Activated CD8-positive, alpha-beta memory T cell treated with anti-CD3 and anti-CD28 coated beads, Interleukin-2, amount 50 U/mL, for 48 hours (primary cell): Measurements from ENCODE around the gene METTL22.
"Not testable (repeated sequence)": the region's sequence is repeated elsewhere in the genome, so short reads cannot be mapped to it uniquely, and the experiment has no call there.

ENCODE experiments used
- DNase-seq: peaks from one replicate; pipeline ENCODE4 v3.0.0-alpha.2; 2020

The METTL22 gene

DNA sequence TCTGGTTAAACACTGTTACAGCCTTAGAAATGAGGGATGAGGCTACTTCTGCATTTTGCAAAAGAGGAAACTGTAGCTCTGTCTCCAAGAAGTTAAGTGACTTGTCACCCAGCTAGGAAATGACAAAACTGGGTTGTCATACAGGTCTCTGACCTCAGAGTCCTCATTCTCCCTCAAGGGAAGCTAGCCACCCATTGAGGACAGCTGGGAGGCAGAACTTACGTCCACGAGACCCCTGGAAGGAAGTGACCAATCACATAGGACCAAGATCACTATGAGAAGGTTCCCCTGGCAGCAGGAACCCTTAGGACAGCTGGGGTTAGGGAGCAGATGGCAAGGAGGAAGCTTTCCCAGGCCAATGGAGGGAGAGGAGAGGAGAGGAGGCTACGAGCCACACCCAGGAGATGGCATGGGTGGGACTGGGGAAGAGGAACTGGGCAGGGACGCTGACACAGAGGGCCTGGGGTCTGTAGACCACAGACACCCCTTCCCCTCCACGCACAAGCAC is 11.2 kb downstream of the METTL22 start:
- DNase-seq = no peak

- DNase-seq = no peak
Observed at GRCh38 chr16:8634991-8635736, 13.7 kb downstream of the METTL22 start.

DNA sequence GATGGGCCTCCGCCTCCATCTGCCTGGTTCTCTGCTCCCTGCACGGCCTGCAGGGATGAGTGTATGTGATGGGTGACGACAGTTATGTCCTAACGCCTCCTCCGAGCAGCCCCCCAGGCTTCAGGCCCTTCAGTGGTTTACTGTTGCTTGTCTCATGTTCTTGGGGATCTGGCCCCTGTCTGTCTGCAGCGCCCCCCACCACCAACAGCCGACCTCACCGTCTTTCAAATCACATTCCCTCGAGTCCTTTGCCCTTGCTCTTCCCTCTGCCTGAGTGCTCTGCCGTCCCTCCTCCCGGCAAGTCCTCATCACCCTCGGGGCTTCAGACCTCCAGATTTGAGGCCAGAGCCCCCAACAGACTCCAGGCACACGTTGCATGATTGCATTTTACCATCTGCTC is 18.2 kb downstream of the METTL22 start:
- DNase-seq = no peak

- no peak for DNase-seq
Observed at GRCh38 chr16:8641671-8642070, 20.2 kb downstream of the METTL22 start.

DNA sequence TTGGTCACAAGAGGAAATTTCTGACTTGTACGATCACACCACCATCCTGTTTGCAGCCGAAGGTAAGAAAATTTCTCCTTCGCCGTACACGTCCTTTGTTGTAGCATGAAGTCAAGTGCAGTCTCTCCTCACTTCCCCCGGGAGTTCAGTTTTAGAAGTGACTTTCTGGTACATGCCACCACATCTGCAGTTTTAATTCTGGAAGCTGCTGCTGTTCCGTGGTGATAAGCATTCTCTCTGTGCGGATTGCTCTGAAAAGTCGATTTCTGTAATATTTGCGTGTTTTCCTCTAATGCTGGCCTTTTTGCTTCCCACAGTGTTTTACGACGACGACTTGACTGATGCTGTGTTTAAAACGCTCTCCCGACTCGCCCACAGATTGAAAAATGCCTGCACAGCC is 20.6 kb downstream of the METTL22 start:
- no peak for DNase-seq

GRCh38 chr16:8644211-8645140 is 23.0 kb downstream of the METTL22 start:
- DNase-seq = no peak

DNA sequence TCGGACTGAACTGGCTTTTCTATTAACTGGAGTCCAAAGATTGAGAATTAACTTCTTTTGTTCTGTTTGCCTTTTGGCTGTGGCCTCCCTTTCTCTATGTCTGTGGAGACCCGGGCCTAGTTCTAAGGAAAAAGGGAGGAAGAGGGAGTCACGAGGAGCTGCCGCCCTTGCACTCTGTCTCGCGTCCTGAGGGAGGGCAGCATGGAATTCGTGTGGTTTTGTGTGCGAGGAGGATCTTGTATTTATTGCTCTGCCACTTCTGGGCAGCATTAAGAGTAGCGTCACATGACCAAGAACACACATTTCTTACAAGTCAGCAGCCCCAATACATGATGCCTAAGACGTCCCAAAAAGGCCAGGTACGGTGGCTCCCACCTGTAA is 23.6 kb downstream of the METTL22 start:
- DNase-seq = no peak

GRCh38 chr16:8645831-8646230 is 24.3 kb downstream of the METTL22 start:
- no peak for DNase-seq

DNA sequence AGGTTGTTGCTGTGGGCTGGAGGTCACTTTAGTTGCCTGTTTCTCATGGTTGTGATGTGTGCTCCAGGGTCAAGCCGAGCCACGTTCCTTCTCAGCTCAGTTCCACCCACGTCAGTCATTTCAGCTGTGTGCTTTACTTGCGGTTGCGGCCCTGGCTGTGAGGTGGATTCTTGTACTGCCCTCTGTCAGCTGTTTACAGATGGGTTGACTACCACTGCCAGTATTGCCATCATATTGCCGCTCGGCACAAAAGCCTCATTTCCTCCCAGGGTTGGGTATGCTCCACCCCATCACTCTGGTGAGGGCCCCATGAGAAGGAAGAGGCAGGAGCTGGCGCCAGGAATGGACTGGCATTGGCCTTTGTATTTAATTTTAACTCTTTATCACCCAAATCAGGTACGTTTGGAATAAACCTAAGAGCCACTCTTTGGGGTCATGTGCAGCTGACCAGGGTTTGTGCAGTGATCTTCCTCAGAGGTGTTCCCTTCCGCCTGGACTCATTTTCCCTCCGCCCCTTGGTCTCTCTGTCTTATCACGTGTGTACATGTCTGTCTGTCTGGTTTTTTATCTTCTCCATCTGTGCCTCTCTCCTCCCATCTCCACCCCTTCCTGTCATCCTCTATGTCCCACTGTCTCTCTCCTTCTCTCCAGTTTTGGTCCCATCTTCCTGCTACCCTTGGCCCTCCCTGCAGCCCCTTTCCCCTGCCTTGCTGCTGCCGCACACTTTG is 25.0 kb downstream of the METTL22 start:
- no peak for DNase-seq

DNA sequence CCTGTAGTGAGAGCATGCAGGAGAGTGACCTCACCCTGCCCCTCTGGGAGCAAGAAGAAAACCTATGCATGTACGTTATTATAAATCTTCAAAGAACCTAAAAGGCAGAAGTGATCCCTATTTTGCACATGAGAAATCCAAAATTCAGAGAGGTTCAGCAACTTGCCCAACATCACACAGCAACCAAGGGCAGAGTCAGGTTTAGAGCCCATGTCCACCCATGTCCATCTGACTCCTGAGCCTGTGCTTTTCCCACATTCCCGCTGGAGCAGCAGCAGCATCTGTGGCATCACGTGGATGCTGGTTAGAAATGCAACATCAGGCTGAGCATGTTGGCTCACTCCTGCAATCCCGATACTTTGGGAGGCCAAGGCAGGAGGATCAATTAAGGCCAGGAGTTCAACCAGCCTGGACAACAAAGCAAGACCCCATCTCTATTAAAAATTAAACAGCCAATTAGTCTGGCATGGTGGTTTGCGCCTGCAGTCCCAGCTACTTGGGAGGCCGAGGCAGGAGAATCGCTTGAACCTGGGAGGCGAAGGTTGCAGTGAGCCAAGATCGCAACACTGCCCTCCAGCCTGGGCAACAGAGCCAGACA is 26.3 kb downstream of the METTL22 start:
- DNase-seq = no peak

DNA sequence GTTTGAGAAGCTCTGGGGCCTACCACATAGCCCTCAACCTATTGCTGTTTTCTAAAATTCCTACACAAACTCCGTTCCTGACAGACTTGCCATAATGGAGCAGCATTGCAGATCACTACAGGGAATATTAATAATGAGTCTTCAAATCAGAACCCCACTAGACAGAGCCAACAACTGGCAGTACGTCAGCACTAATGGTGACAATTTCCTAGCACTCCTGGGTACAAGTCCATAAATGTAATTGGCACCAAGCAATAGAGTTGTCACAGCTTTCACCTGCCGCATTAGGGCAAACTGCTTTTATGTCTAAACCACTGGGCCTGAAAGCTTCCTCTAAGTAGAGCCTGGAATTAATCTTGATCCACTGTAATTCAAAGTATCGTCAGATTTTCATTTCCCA is 27.4 kb downstream of the METTL22 start:
- DNase-seq = no peak

DNA sequence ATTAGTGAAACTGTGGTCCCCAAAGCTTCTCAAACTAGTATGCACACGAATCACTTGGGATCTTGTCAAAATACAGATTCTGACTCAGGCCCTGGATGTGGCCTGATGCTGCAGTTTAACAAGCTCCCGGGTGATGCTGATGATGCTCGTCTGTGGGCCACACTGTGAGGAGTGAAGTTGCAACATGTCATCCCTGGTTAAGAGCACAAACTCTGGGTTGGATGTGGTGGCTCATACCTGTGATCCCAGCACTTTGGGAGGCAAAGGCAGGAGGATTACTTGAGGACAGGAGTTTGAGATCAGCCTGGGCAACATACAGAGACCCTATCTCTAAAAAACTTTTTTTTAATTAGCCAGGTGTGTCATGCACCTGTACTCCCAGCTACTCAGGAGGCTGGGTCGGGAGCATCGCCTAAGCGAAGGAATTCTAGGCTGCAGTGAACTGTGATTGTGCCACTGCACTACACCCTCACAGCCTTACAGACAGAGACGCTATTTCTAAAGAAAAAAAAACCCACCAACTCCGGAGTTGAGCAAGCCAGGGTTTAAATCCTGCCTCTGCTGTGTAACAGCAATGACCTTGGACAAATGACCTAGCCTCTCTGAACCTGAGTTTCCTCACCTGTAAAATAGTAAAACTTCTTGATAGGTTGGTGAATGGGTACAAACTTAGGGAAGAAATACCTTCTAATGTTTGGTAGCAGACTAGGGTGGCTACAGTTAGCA is 28.5 kb downstream of the METTL22 start:
- DNase-seq = no peak

DNA sequence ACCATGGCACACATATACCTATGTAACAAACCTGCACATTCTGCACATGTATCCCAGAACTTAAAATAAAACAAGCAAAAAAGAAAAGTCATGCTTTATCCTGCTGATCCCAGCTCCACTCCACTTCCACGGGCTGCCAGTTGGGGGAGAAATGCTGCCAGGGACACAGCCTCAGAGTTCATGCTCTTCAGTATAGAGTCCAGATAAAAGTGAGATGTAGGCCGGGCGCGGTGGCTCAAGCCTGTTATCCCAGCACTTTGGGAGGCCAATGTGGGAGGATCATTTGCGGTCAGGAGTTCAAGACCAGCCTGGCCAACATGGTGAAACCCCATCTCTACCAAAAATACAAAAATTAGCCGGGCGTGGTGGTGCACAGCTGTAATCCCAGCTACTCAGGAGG is 30.5 kb downstream of the METTL22 start:
- not testable (repeated sequence) for DNase-seq

GRCh38 chr16:8655184-8655717 is 33.8 kb downstream of the METTL22 start:
- peak; percentile 62 for DNase-seq

DNA sequence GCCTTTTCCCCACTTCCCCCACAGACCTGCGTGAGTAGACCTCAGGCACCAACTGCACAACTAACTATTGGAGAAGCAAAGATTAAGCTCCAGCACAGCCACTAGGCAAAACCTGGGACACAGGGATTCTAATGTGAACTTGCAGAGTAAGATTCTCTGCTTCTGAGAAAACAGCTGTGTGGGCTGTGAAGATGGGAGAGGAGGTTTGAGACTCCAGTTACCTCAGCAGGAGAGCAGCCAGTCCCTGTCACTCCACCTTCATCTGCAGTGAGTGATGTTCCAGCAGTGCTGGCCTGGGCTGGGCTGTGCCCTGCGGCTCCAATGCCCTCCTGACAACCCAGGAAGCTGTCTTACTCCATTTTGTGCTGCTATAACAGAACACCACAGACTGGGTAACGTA is 34.9 kb downstream of the METTL22 start:
- DNase-seq = no peak

GRCh38 chr16:8660841-8661301 is 39.4 kb downstream of the METTL22 start:
- DNase-seq = peak; percentile 77

DNA sequence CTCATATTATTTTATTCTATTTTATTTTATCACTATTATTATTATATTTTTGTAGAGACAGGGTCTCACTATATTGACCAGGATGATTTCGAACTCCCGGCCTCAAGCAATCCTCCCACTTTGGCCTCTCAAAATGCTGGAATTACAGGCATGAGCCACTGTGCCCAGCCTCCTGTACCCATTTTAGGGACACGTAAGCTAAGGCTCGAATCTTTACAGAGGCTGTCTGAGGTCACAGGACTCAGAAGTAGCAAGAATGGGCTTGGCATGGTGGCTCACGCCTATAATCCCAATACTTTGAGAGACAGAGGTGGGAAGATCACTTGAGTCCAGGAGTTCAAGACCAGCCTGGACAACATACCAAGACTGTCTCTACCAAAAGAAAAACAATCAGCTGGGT is 40.2 kb downstream of the METTL22 start:
- no peak for DNase-seq

GRCh38 chr16:8663192-8664089 is 41.9 kb downstream of the METTL22 start:
- DNase-seq = no peak

- no peak for DNase-seq
Observed at GRCh38 chr16:8665529-8665928, 44.0 kb downstream of the METTL22 start.

DNA sequence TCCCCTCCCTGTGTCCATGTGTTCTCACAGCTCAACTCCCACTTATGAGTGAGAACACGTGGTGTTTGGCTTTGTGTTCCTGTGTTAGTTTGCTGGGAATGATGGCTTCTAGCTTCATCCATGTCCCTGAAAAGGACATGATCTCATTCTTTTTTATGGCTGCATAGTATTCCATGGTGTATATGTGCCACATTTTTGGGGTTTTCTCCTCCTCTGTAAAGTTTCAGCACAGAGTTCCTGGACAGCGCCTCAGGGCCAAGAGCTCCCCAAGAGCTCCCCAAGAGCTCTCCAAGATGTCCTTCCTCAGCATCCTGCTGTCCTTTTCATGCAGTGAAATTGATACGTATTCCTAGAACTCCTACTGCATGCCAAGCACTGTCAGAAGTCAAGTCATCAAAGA is 46.0 kb downstream of the METTL22 start:
- no peak for DNase-seq

- no peak for DNase-seq
Observed at GRCh38 chr16:8668113-8668512, 46.6 kb downstream of the METTL22 start.
